ENCODE data around the gene FHOD3.

The FHOD3 gene

GRCh38 chr18:36467614-36468013 is 170.1 kb downstream of the FHOD3 start:
- TF ChIP-seq GATA3 (IDR thresholded peaks at IDR 0.05; ENCODE audit: low read depth, low read length): no peak

GRCh38 chr18:36468161-36468560 is 170.6 kb downstream of the FHOD3 start:
- TF ChIP-seq GATA2 (IDR thresholded peaks at IDR 0.05; ENCODE audit: low read depth, low read length): peak; percentile 71
- no peak for TF ChIP-seq GATA3 (IDR thresholded peaks at IDR 0.05; ENCODE audit: low read depth, low read length)

- TF ChIP-seq GATA2 (IDR thresholded peaks at IDR 0.05; ENCODE audit: low read depth, low read length) (no peak), GATA3 (IDR thresholded peaks at IDR 0.05; ENCODE audit: low read depth, low read length) (no peak)
Observed at GRCh38 chr18:36469461-36469860, 171.9 kb downstream of the FHOD3 start.

- TF ChIP-seq GATA3 (IDR thresholded peaks at IDR 0.05; ENCODE audit: low read depth, low read length) (no peak), GATA2 (IDR thresholded peaks at IDR 0.05; ENCODE audit: low read depth, low read length) (no peak)
Observed at GRCh38 chr18:36470896-36471295, 173.4 kb downstream of the FHOD3 start.

GRCh38 chr18:36471393-36471792 is 173.9 kb downstream of the FHOD3 start:
- TF ChIP-seq GATA2 (IDR thresholded peaks at IDR 0.05; ENCODE audit: low read depth, low read length) (no peak), GATA3 (IDR thresholded peaks at IDR 0.05; ENCODE audit: low read depth, low read length) (no peak)

- TF ChIP-seq GATA3 (IDR thresholded peaks at IDR 0.05; ENCODE audit: low read depth, low read length): no peak
- TF ChIP-seq GATA2 (IDR thresholded peaks at IDR 0.05; ENCODE audit: low read depth, low read length): no peak
Observed at GRCh38 chr18:36476433-36476832, 178.9 kb downstream of the FHOD3 start.

- no peak for TF ChIP-seq GATA2 (IDR thresholded peaks at IDR 0.05; ENCODE audit: low read depth, low read length)
- no peak for TF ChIP-seq GATA3 (IDR thresholded peaks at IDR 0.05; ENCODE audit: low read depth, low read length)
Observed at GRCh38 chr18:36477776-36478175, 180.3 kb downstream of the FHOD3 start.

- TF ChIP-seq GATA2 (IDR thresholded peaks at IDR 0.05; ENCODE audit: low read depth, low read length) (no peak), GATA3 (IDR thresholded peaks at IDR 0.05; ENCODE audit: low read depth, low read length) (no peak)
Observed at GRCh38 chr18:36481201-36481657, 183.7 kb downstream of the FHOD3 start.

GRCh38 chr18:36481935-36482334 is 184.4 kb downstream of the FHOD3 start:
- TF ChIP-seq GATA3 (IDR thresholded peaks at IDR 0.05; ENCODE audit: low read depth, low read length) (no peak), GATA2 (IDR thresholded peaks at IDR 0.05; ENCODE audit: low read depth, low read length) (no peak)

- TF ChIP-seq GATA3 (IDR thresholded peaks at IDR 0.05; ENCODE audit: low read depth, low read length) (no peak), GATA2 (IDR thresholded peaks at IDR 0.05; ENCODE audit: low read depth, low read length) (no peak)
Observed at GRCh38 chr18:36484591-36484990, 187.1 kb downstream of the FHOD3 start.

- TF ChIP-seq GATA3 (IDR thresholded peaks at IDR 0.05; ENCODE audit: low read depth, low read length) (no peak), GATA2 (IDR thresholded peaks at IDR 0.05; ENCODE audit: low read depth, low read length) (no peak)
Observed at GRCh38 chr18:36485772-36486171, 188.3 kb downstream of the FHOD3 start.

- no peak for TF ChIP-seq GATA3 (IDR thresholded peaks at IDR 0.05; ENCODE audit: low read depth, low read length)
- TF ChIP-seq GATA2 (IDR thresholded peaks at IDR 0.05; ENCODE audit: low read depth, low read length): no peak
Observed at GRCh38 chr18:36488131-36488530, 190.6 kb downstream of the FHOD3 start.

GRCh38 chr18:36490897-36491296 is 193.4 kb downstream of the FHOD3 start:
- no peak for TF ChIP-seq GATA3 (IDR thresholded peaks at IDR 0.05; ENCODE audit: low read depth, low read length)
- TF ChIP-seq GATA2 (IDR thresholded peaks at IDR 0.05; ENCODE audit: low read depth, low read length): no peak

- TF ChIP-seq GATA2 (IDR thresholded peaks at IDR 0.05; ENCODE audit: low read depth, low read length) (no peak), GATA3 (IDR thresholded peaks at IDR 0.05; ENCODE audit: low read depth, low read length) (no peak)
Observed at GRCh38 chr18:36492604-36493329, 195.3 kb downstream of the FHOD3 start.

GRCh38 chr18:36493349-36494159 is 196.0 kb downstream of the FHOD3 start:
- TF ChIP-seq GATA2 (IDR thresholded peaks at IDR 0.05; ENCODE audit: low read depth, low read length): no peak
- no peak for TF ChIP-seq GATA3 (IDR thresholded peaks at IDR 0.05; ENCODE audit: low read depth, low read length)

Measured in SH-SY5Y (cell line).